K562 (cell line): ENCODE data around the gene MDM4. TPM values are rescaled to one million over a fixed set of nuclear protein-coding genes. Genes with fewer than 3 reads are reported as not detected.
A peak's percentile ranks its signal among the peaks of the same experiment; 100 is the strongest.

Experiments
- ATAC-seq: fragments of 200-7000 bp; cut with Tn5 transposase; 3 replicates; pipeline ENCODE4 v1.9.1; 2020; ENCODE audit warnings: moderate library complexity
- BruUV-seq: library from RNA; stranded (reverse); fragments of 400-500 nt; replicated peaks from 2 replicates; lab custom pipeline; 2021; lab: Mats Ljungman, UMichigan
- CTCF ChIA-PET: fragments of 300-600 bp; formaldehyde crosslinking; extraction: SDS; loops from one replicate; lab custom pipeline; 2021; ENCODE audit warnings: low intra/inter-chr PET ratio; lab: Yijun Ruan, JAX
- POLR2A ChIA-PET: fragments of 300-600, 350-650 bp; sonication (Branson Sonifier 250); formaldehyde crosslinking; extraction: SDS; loops from one replicate; lab custom pipeline; 2021; ENCODE audit warnings: antibody characterized with exemption, inconsistent platforms; lab: Yijun Ruan, JAX
- DNase-seq, 4 experiments: peaks; one replicate each; pipeline versions ENCODE4 v3.0.0 to v3.0.0-alpha.2; 2011 to 2018; ENCODE audit warnings: low spot score in 3 of 4, mixed read lengths in 3 of 4; ENCODE audit errors: extremely low read depth in 1 of 4
- FAIRE-seq: peaks from 2 replicates; lab custom pipeline; 2011; peaks lifted over from hg19 to GRCh38; lab: Jason Lieb, UNC
- H2AFZ ChIP-seq: 2 replicates; pipeline ENCODE4 v1.6.0; 2011; ENCODE audit warnings: low read depth, low read length, control low read depth, inconsistent platforms
- H3K27ac ChIP-seq: fragments of 200-600 bp; 3 replicates; pipeline ENCODE4 v1.8.0; 2011; ENCODE audit warnings: low read depth, mild to moderate bottlenecking, control low read depth, inconsistent platforms, low read length, moderate library complexity, mixed read lengths; ENCODE audit errors: extremely low read depth
- H3K27me3 ChIP-seq, 2 experiments: fragments of 300-600 bp in 1 of 2; 2 replicates in 1 of 2; 3 replicates in 1 of 2; pipeline versions ENCODE4 v1.6.0 to v1.8.0; 2011; ENCODE audit warnings: inconsistent platforms in 2 of 2, low read length in 2 of 2, mild to moderate bottlenecking in 1 of 2, mixed read lengths in 1 of 2, moderate library complexity in 1 of 2; ENCODE audit not compliant: control insufficient read depth in 2 of 2, insufficient read depth in 2 of 2
- H3K36me3 ChIP-seq: fragments of 300-600 bp; 3 replicates; pipeline ENCODE4 v1.8.0; 2011; ENCODE audit warnings: mild to moderate bottlenecking, low read length, inconsistent platforms; ENCODE audit not compliant: control insufficient read depth, insufficient read depth
- H3K4me1 ChIP-seq, 2 experiments: fragments of 200-600 bp in 1 of 2; replicated peaks in 1 of 2; 2 replicates in 1 of 2; 3 replicates in 1 of 2; pipeline versions ENCODE4 v1.5.1 to v1.8.0; 2011; ENCODE audit warnings: inconsistent platforms in 2 of 2, low read length in 2 of 2, mild to moderate bottlenecking in 1 of 2, mixed read lengths in 1 of 2, moderate library complexity in 1 of 2; ENCODE audit not compliant: control insufficient read depth in 2 of 2, insufficient read depth in 2 of 2
- H3K4me2 ChIP-seq: 2 replicates; pipeline ENCODE4 v1.6.1; 2011; ENCODE audit warnings: low read length, control low read depth, inconsistent platforms, mixed read lengths; ENCODE audit not compliant: insufficient read depth
- H3K4me3 ChIP-seq: fragments of 200-600 bp; sonication (generic), shearing (Covaris generic); 2 replicates; pipeline ENCODE4 v1.5.1; 2016; ENCODE audit warnings: control low read depth, inconsistent platforms
- H3K79me2 ChIP-seq: fragments of 200-600 bp; 3 replicates; pipeline ENCODE4 v1.8.0; 2011; ENCODE audit warnings: low read length, inconsistent platforms; ENCODE audit not compliant: control insufficient read depth, insufficient read depth
- H3K9ac ChIP-seq, 2 experiments: 2 replicates each; pipeline versions ENCODE4 v1.6.0 to v1.6.1; 2011; ENCODE audit warnings: low read depth in 2 of 2, low read length in 2 of 2, control low read depth in 1 of 2, inconsistent platforms in 1 of 2, mild to moderate bottlenecking in 1 of 2, mixed read lengths in 1 of 2; ENCODE audit not compliant: insufficient read depth in 1 of 2
- H3K9me1 ChIP-seq: one replicate; pipeline ENCODE4 v1.6.0; 2011; ENCODE audit warnings: inconsistent platforms, mild to moderate bottlenecking, low read length, moderate library complexity; ENCODE audit not compliant: control insufficient read depth, insufficient read depth
- H3K9me3 ChIP-seq: replicated peaks from 2 replicates; pipeline ENCODE4 v1.5.1; 2011; ENCODE audit warnings: low read depth, low read length, inconsistent platforms; ENCODE audit not compliant: control insufficient read depth, insufficient read depth
- H4K20me1 ChIP-seq: replicated peaks from 2 replicates; pipeline ENCODE4 v1.6.1; 2011; ENCODE audit warnings: low read length, inconsistent platforms, mixed read lengths; ENCODE audit not compliant: control insufficient read depth, insufficient read depth
- HOMEZ ChIP-seq: fragments of 250-450 bp; sonication (Bioruptor Pico); IDR thresholded peaks from 2 replicates; pipeline ENCODE4 v1.4.0; 2020; ENCODE audit warnings: mild to moderate bottlenecking, moderate library complexity
- NCOA2 ChIP-seq, 2 experiments: fragments of 450-650 bp; IDR thresholded peaks; 2 replicates each; pipeline ENCODE4 v1.6.1; 2018; ENCODE audit warnings: mild to moderate bottlenecking in 2 of 2, moderate library complexity in 1 of 2; ENCODE audit not compliant: partially characterized antibody in 2 of 2
- NR2C1 ChIP-seq, 2 experiments: fragments of 450-650 bp; IDR thresholded peaks; 2 replicates each; pipeline ENCODE4 v1.6.1; 2017; ENCODE audit warnings: mild to moderate bottlenecking in 2 of 2, antibody characterized with exemption in 1 of 2, inconsistent platforms in 1 of 2, missing compliant biosample characterization in 1 of 2, missing genetic modification characterization in 1 of 2
- NRF1 ChIP-seq, 2 experiments: fragments of 450-650 bp; IDR thresholded peaks in 1 of 2; conservative IDR thresholded peaks in 1 of 2; 2 replicates each; pipeline ENCODE4 v1.6.1; 2014; ENCODE audit warnings: mild to moderate bottlenecking in 2 of 2
- RB1 ChIP-seq: fragments of 450-650 bp; IDR thresholded peaks from 2 replicates; pipeline ENCODE4 v1.6.1; 2017; ENCODE audit warnings: low read depth, mild to moderate bottlenecking
- ZNF217 ChIP-seq: sonication (generic); formaldehyde crosslinking; IDR thresholded peaks from 2 replicates; pipeline ENCODE4 v1.8.0; 2022; ENCODE audit warnings: mild to moderate bottlenecking, missing genetic modification reagents
- ZNF232 ChIP-seq: sonication (generic); formaldehyde crosslinking; IDR thresholded peaks from 2 replicates; pipeline ENCODE4 v1.8.0; 2022; ENCODE audit warnings: mild to moderate bottlenecking, missing genetic modification reagents
- ZNF395 ChIP-seq: fragments of 200-800 bp; sonication (Bioruptor generic); IDR thresholded peaks from 2 replicates; pipeline ENCODE4 v1.6.1; 2017; ENCODE audit warnings: missing genetic modification characterization, missing compliant biosample characterization
- ZNF444 ChIP-seq: fragments of 250-450 bp; sonication (Bioruptor Pico); IDR thresholded peaks from 2 replicates; pipeline ENCODE4 v1.4.0; 2020; ENCODE audit warnings: mild to moderate bottlenecking, moderate library complexity
- ZNF518B ChIP-seq: fragments of 250-450 bp; sonication (Bioruptor Pico); IDR thresholded peaks from 2 replicates; pipeline ENCODE4 v1.5.0; 2021; ENCODE audit warnings: mild to moderate bottlenecking, moderate library complexity
- WGBS: fragments of 100-300 bp; shearing (Covaris generic); methylation state at CpG from one replicate; pipeline ENCODE4 v1.1.6; 2016; ENCODE audit warnings: low coverage, mixed read lengths; ENCODE audit not compliant: insufficient coverage; ENCODE audit errors: missing lambda C conversion rate; 5-methylcytosine and 5-hydroxymethylcytosine counted together
- in situ Hi-C: fragments of 300-500 bp; cut with MboI; formaldehyde crosslinking; loops from 4 replicates; pipeline ENCODE4 v1.15.0; 2018; ENCODE audit warnings: inconsistent platforms, mixed read lengths
- intact Hi-C: fragments of 100-400 bp; cut with micrococcal nuclease; formaldehyde crosslinking; loops from 2 replicates; pipeline ENCODE4 v1.14.2; 2022
- polyA plus RNA-seq, 8 experiments: library from polyadenylated mRNA; depleted of rRNA in 4 of 8; stranded (reverse) in 5 of 8; unstranded in 3 of 8; fragments of >200 nt; fragmentation: Nextera tagmentation in 2 of 8; fragmentation: Illumina TruSeq in 1 of 8; extraction: Ambion mirVana in 2 of 8; extraction: Trizol in 1 of 8; gene quantifications; 2 replicates each; pipeline versions ENCODE4 v1.2.1 to v1.2.3, GENCODE V29; 2011 to 2014; ENCODE audit warnings: inconsistent platforms in 1 of 8, missing spikeins in 1 of 8
- total RNA-seq, 7 experiments: library from RNA; depleted of rRNA in 6 of 7; stranded (reverse); fragments of >200 nt in 6 of 7; fragmentation: Illumina TruSeq in 2 of 7; extraction: Trizol in 2 of 7; gene quantifications; 2 replicates each; pipeline versions ENCODE4 v1.2.1 to v1.2.3, GENCODE V29; 2011 to 2021; ENCODE audit warnings: low replicate concordance in 1 of 7

The MDM4 gene
- total and polyA plus RNA-seq, 9 of the 15 experiments (the other 6 are each of a cell fraction or from before 2014, with no cell fraction given) = 3.3 to 61.7 (median 21.2) TPM

- TF ChIP-seq ZNF444 (CRISPR knock-in tag) (no peak), ZNF232 (no peak), RB1 (no peak)
These were observed 57.0 kb downstream of the MDM4 start (continued) for GRCh38 chr1:204572923-204573922.

GRCh38 chr1:204574016-204574864 is 58.0 kb downstream of the MDM4 start:
- WGBS = 17% methylated on average over 8 of the region's 8 CpGs
- H3K27me3 ChIP-seq = peaks cover 0 to 8% of the 10 kb centered on the region in 2 experiments; a peak in 1 of 5 replicates
- no peak overlapping the region for H3K27ac ChIP-seq
- no peaks in the 10 kb centered on the region for H3K36me3 ChIP-seq
- no TSS peak for BruUV-seq
- no peaks in the 10 kb centered on the region for H3K9me1 ChIP-seq
- H3K4me1 ChIP-seq = 0 out of 5 replicates have a peak, but pooled peaks cover 0 to 1% of the 10 kb centered on the region in 2 experiments
- CTCF ChIA-PET = no interaction called here
- H3K79me2 ChIP-seq = no peaks in the 10 kb centered on the region
- no peak overlapping the region for H3K9ac ChIP-seq
- no peaks in the 10 kb centered on the region for H4K20me1 ChIP-seq
- H2AFZ ChIP-seq = no peak overlapping the region
- POLR2A ChIA-PET = interaction anchor here (0.5 to 2.4 kb wide), 9 partner anchors 9 to 231 kb away, joined by 3 to 7 read pairs (median 4); no protein-coding TSS in a partner anchor
- DNase-seq (no peak), ATAC-seq (peak; percentile 25), FAIRE-seq (no peak)
- no peaks in the 10 kb centered on the region for H3K9me3 ChIP-seq
- H3K4me3 ChIP-seq = no peak overlapping the region
- H3K4me2 ChIP-seq = no peak overlapping the region
- intact Hi-C loops = no loop called here
- in situ Hi-C loops = no loop called here
- TF ChIP-seq ZNF395 (CRISPR knock-in tag) = no peak
- no peak for TF ChIP-seq ZNF518B (CRISPR knock-in tag)
- TF ChIP-seq ZNF217 (CRISPR knock-in tag) = no peak
- TF ChIP-seq HOMEZ (CRISPR knock-in tag) = no peak
- TF ChIP-seq NRF1 (conservative IDR thresholded peaks at IDR 0.05 in 1 of 2, IDR thresholded peaks at IDR 0.05 in 1 of 2) = 0 out of 4 replicates have a peak, but pooled peaks of 1 of the 2 experiments have one; percentile 11
- TF ChIP-seq NR2C1 (IDR thresholded peaks at IDR 0.05) = no peak
- no peak for TF ChIP-seq NR2C1 (tag; IDR thresholded peaks at IDR 0.05)
- no peak for TF ChIP-seq NCOA2 (IDR thresholded peaks at IDR 0.05; ENCODE audit: partially characterized antibody in 2 of 2)
